Neural cell (in vitro differentiated cells): Measurements from ENCODE around the gene CIART.

ENCODE experiments used
- CTCF ChIP-seq: fragments of 450-650 bp; IDR thresholded peaks from 2 replicates; pipeline ENCODE4 v1.5.1; 2014; ENCODE audit warnings: antibody characterized with exemption, mild to moderate bottlenecking, moderate library complexity; ENCODE audit not compliant: poor library complexity, severe bottlenecking
- EP300 ChIP-seq: fragments of 450-650 bp; conservative IDR thresholded peaks from 2 replicates; pipeline ENCODE4 v1.6.1; 2014; ENCODE audit warnings: antibody characterized with exemption, mild to moderate bottlenecking, moderate library complexity; ENCODE audit not compliant: poor library complexity, severe bottlenecking
- EZH2 ChIP-seq: fragments of 200-600, 300-800 bp; shearing (Covaris generic), sonication (generic); IDR thresholded peaks from 2 replicates; pipeline ENCODE4 v1.6.1; 2014; ENCODE audit warnings: antibody characterized with exemption, low read length, borderline replicate concordance, mild to moderate bottlenecking; ENCODE audit not compliant: insufficient read depth, poor library complexity, severe bottlenecking
- MXI1 ChIP-seq: fragments of 450-650 bp; conservative IDR thresholded peaks from 2 replicates; pipeline ENCODE4 v1.6.1; 2014; ENCODE audit warnings: antibody characterized with exemption, mild to moderate bottlenecking; ENCODE audit not compliant: poor library complexity, severe bottlenecking
- POLR2AphosphoS5 ChIP-seq: IDR thresholded peaks from 2 replicates; pipeline ENCODE4 v1.6.1; 2012
- RAD21 ChIP-seq: fragments of 450-650 bp; conservative IDR thresholded peaks from 2 replicates; pipeline ENCODE4 v1.6.1; 2014; ENCODE audit warnings: antibody characterized with exemption, mild to moderate bottlenecking, moderate library complexity
- REST ChIP-seq: IDR thresholded peaks from 2 replicates; pipeline ENCODE4 v1.6.1; 2012; ENCODE audit warnings: borderline replicate concordance
- SMC3 ChIP-seq: fragments of 450-650 bp; conservative IDR thresholded peaks from 2 replicates; pipeline ENCODE4 v1.6.1; 2014; ENCODE audit warnings: antibody characterized with exemption, mild to moderate bottlenecking, moderate library complexity; ENCODE audit not compliant: poor library complexity
- TAF1 ChIP-seq: IDR thresholded peaks from 2 replicates; pipeline ENCODE4 v1.6.1; 2012; ENCODE audit warnings: low read depth

- TF ChIP-seq MXI1, result no peak
- no peak for TF ChIP-seq TAF1
- TF ChIP-seq CTCF, result no peak
- TF ChIP-seq POLR2AphosphoS5, result no peak
- TF ChIP-seq EZH2, result no peak
- TF ChIP-seq SMC3, result no peak
- TF ChIP-seq RAD21, result no peak
- no peak for TF ChIP-seq EP300
- TF ChIP-seq REST, result no peak
These were observed 20.0 kb downstream of the CIART start for GRCh38 chr1:150302338-150302737.
